ENCODE data around the gene OR9A4.

The OR9A4 gene

DNA sequence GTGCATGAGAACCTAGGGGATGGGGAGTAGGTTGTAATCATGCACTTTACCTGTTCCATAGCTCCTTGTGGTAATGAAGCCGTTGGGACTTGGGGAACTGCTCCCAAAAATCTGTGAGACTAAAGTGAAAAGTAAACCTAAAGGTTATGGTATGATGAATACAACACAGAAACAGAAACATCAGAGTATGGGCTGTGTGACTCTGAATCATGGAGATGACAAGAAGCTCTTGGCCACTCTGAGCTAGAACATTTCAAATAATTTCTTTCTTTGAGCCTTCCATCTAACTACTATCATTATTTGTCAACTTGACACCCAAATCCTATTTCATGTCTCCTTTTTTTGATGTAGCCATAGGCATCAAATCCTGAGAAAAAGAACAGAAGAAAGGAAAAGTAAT, 27.6 kb downstream of the OR9A4 start:
- DNase-seq (ENCODE audit: insufficient read length, low spot score): no peak
- FAIRE-seq: no peak
- TF ChIP-seq POLR2A (IDR thresholded peaks at IDR 0.05; ENCODE audit: low read depth, low read length) (no peak), TAF1 (IDR thresholded peaks at IDR 0.05; ENCODE audit: low read depth, low read length) (no peak), POLR2AphosphoS5 (IDR thresholded peaks at IDR 0.05; ENCODE audit: low read depth, low read length) (no peak), SPI1 (IDR thresholded peaks at IDR 0.05; ENCODE audit: low read depth, low read length) (no peak), PAX5 (IDR thresholded peaks at IDR 0.05; ENCODE audit: insufficient read depth, low read length, severe bottlenecking) (no peak), POU2F2 (IDR thresholded peaks at IDR 0.05; ENCODE audit: low read depth, low read length) (no peak)

DNA sequence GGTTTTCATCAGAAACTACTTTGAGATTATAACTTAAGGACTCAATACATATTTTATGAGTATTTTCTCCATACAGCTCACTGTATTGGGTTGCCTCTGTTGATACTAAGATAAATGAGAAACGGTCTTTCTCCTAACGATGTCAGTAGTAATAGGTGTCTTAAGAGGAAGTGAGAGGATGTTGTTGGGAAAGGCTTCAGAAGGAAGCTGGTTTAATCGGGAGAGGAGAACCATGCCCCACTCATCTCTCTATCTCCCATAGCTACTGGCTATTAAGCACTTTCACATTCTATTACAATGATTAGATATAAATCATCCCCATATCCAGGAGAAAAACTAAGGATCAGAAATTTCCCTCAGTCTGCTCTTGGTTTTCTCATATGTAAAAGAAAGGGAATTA, 28.6 kb downstream of the OR9A4 start:
- DNase-seq (ENCODE audit: insufficient read length, low spot score): no peak
- TF ChIP-seq POLR2A (IDR thresholded peaks at IDR 0.05; ENCODE audit: low read depth, low read length): no peak
- no peak for TF ChIP-seq SPI1 (IDR thresholded peaks at IDR 0.05; ENCODE audit: low read depth, low read length)
- no peak for TF ChIP-seq POU2F2 (IDR thresholded peaks at IDR 0.05; ENCODE audit: low read depth, low read length)
- TF ChIP-seq POLR2AphosphoS5 (IDR thresholded peaks at IDR 0.05; ENCODE audit: low read depth, low read length): no peak
- TF ChIP-seq TAF1 (IDR thresholded peaks at IDR 0.05; ENCODE audit: low read depth, low read length): no peak
- no peak for TF ChIP-seq PAX5 (IDR thresholded peaks at IDR 0.05; ENCODE audit: insufficient read depth, low read length, severe bottlenecking)
- FAIRE-seq: no peak

DNA sequence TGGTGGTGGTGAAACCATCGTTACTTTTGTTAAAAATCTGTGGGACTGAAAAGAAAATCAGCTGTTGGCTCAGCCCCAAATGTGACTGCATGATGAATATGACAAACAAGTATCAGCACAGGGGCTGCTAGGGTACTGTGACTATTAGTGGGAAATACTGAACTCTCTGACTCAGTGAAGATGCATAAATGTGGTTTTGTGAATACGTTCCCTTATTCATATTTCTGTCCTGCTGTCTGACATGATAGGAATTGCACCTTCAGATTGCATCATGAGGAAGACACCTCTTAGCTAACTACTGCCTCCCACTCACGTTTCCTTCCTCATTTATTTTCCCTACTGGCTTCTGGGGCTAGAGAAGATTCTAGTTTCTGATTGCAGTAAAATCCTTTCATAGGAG, 29.2 kb downstream of the OR9A4 start:
- no peak for TF ChIP-seq POU2F2 (IDR thresholded peaks at IDR 0.05; ENCODE audit: low read depth, low read length)
- TF ChIP-seq TAF1 (IDR thresholded peaks at IDR 0.05; ENCODE audit: low read depth, low read length): no peak
- no peak for DNase-seq (ENCODE audit: insufficient read length, low spot score)
- FAIRE-seq: no peak

DNA sequence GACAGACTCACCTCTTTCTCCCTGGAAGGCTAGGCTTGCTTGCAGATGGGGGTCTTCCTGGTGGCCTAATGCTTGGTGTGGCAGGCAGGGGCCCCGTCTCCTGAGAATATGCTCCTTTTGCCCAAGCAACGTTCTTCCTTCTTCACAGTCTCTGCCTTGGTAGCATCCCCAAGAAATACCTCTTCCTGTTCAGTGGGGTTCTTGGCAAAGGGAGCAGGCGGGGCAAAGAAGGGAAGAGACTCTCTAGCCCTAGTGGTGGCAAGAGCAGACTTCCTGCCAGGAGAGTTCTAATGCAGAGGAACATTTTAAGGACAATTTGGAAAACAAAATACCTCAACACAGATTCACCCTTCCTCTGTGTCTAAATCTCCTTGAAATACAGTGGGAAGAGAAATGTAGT, 30.6 kb downstream of the OR9A4 start, which contains the start of gene CLEC5A:
Gene CLEC5A, minus strand, starts transcription at position 179 of the 400 bp plus-strand sequence. CDS start 682 bp downstream, outside the sequence.
- no peak for FAIRE-seq
- TF ChIP-seq TAF1 (IDR thresholded peaks at IDR 0.05; ENCODE audit: low read depth, low read length): no peak
- no peak for TF ChIP-seq POLR2A (IDR thresholded peaks at IDR 0.05; ENCODE audit: low read depth, low read length)
- no peak for TF ChIP-seq POLR2AphosphoS5 (IDR thresholded peaks at IDR 0.05; ENCODE audit: low read depth, low read length)
- no peak for TF ChIP-seq POU2F2 (IDR thresholded peaks at IDR 0.05; ENCODE audit: low read depth, low read length)
- no peak for TF ChIP-seq PAX5 (IDR thresholded peaks at IDR 0.05; ENCODE audit: insufficient read depth, low read length, severe bottlenecking)
- TF ChIP-seq SPI1 (IDR thresholded peaks at IDR 0.05; ENCODE audit: low read depth, low read length): no peak

DNA sequence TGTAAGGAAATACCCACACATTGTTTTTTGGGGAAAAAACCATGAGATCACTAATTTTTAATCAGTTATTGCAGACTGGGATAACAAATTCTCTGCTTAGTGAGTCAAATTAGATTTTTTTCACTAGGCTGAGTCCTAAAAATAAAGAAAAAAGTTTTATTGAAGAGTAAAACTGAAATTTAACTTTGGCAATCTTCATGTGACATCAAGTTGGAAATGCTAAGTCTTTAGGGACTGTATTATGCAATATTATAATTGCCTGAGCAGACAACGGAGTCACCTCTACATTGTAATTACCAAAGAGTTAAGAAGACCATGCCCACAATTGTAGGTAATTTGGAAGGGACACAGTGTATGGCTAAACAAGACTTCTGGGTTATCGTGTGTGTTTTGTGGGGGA, 32.8 kb downstream of the OR9A4 start:
- FAIRE-seq: no peak
- DNase-seq (ENCODE audit: insufficient read length, low spot score): no peak
- TF ChIP-seq POLR2A (IDR thresholded peaks at IDR 0.05; ENCODE audit: low read depth, low read length) (no peak), SPI1 (IDR thresholded peaks at IDR 0.05; ENCODE audit: low read depth, low read length) (no peak), TAF1 (IDR thresholded peaks at IDR 0.05; ENCODE audit: low read depth, low read length) (no peak), POU2F2 (IDR thresholded peaks at IDR 0.05; ENCODE audit: low read depth, low read length) (no peak), POLR2AphosphoS5 (IDR thresholded peaks at IDR 0.05; ENCODE audit: low read depth, low read length) (no peak), PAX5 (IDR thresholded peaks at IDR 0.05; ENCODE audit: insufficient read depth, low read length, severe bottlenecking) (no peak)

More for the DNA sequence above, 30.6 kb downstream of the OR9A4 start, which contains the start of gene CLEC5A:
- DNase-seq (ENCODE audit: insufficient read length, low spot score): no peak

DNA sequence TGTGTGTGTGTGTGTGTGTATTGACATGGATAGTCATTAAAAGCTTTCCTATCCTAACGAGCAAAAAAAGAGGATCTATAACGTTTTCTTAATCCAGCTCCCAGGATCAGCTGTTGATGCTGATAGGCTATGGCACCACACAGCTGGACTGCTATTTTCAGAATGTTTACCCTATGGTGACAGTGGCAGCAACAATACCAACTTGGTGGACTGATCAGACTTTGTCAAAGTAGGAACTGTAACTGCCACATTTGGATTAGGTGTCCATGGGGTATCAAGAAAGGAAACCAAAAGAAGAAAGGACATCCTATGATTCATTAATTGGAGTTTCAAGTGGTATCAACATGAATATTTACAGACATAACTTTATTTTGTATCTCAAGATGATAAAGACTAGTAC, 33.3 kb downstream of the OR9A4 start:
- TF ChIP-seq TAF1 (IDR thresholded peaks at IDR 0.05; ENCODE audit: low read depth, low read length) (no peak), POLR2AphosphoS5 (IDR thresholded peaks at IDR 0.05; ENCODE audit: low read depth, low read length) (no peak), POU2F2 (IDR thresholded peaks at IDR 0.05; ENCODE audit: low read depth, low read length) (no peak), SPI1 (IDR thresholded peaks at IDR 0.05; ENCODE audit: low read depth, low read length) (no peak), PAX5 (IDR thresholded peaks at IDR 0.05; ENCODE audit: insufficient read depth, low read length, severe bottlenecking) (no peak), POLR2A (IDR thresholded peaks at IDR 0.05; ENCODE audit: low read depth, low read length) (no peak)
- FAIRE-seq (no peak), DNase-seq (ENCODE audit: insufficient read length, low spot score) (no peak)

DNA sequence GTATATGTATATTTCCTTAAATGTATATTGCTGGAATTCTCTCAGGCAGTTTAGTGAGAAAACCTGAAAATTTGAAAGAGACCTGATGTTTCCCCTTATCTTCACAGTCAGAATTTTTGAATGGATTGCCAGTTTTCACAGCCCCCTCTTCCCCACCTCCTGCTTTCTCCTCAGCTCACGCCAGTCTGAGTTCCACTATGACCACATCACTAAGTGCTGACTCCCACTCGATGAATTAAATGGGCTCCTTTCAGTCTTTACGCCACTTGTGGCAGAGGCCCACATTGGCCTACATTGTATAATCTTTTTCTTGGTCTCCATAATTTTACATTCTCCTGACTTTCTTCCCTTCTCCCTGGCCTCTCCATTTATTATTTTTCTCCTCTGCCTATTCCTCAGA, 33.7 kb downstream of the OR9A4 start:
- no peak for DNase-seq (ENCODE audit: insufficient read length, low spot score)
- FAIRE-seq: no peak
- TF ChIP-seq POLR2AphosphoS5 (IDR thresholded peaks at IDR 0.05; ENCODE audit: low read depth, low read length): no peak
- TF ChIP-seq TAF1 (IDR thresholded peaks at IDR 0.05; ENCODE audit: low read depth, low read length): no peak
- TF ChIP-seq PAX5 (IDR thresholded peaks at IDR 0.05; ENCODE audit: insufficient read depth, low read length, severe bottlenecking): no peak
- TF ChIP-seq POU2F2 (IDR thresholded peaks at IDR 0.05; ENCODE audit: low read depth, low read length): no peak
- TF ChIP-seq POLR2A (IDR thresholded peaks at IDR 0.05; ENCODE audit: low read depth, low read length): no peak
- no peak for TF ChIP-seq SPI1 (IDR thresholded peaks at IDR 0.05; ENCODE audit: low read depth, low read length)

DNA sequence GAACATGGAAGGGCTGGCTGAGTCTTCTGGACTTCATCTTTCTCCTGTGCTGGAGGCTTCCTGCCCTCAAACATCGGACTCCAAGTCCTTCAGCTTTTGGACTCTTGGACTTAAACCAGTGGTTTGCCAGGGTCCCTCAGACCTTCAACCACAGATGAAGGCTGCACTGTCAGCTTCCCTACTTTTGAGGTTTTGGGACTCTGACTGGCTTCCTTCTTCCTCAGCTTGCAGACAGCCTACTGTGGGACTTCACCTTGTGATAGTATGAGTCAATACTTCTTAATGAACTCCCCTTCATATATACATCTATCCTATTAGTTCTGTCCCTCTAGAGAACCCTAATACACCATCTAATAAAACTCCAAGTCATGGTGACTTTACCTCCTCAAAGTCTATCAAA, 34.6 kb downstream of the OR9A4 start:
- FAIRE-seq (no peak), DNase-seq (ENCODE audit: insufficient read length, low spot score) (no peak)

DNA sequence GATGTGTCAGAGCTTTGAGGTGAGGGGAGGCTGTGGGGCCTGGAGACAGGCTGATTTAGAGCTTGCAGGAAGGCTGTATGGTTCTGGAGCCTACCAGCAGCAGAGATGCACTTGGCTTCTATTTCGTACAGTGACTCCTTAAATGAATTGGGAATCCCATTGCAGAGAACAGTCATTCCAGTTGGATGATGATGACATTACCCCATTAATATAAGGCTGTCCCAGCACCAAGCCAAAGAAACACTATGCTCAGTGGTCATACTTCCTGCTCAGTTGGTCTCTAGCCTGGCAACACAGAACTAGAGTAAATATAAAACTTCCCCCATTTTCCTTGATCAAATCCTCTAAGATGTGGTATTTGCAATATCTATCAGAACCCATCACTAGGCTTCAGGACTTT, 36.3 kb downstream of the OR9A4 start:
- TF ChIP-seq POU2F2 (IDR thresholded peaks at IDR 0.05; ENCODE audit: low read depth, low read length): no peak
- TF ChIP-seq SPI1 (IDR thresholded peaks at IDR 0.05; ENCODE audit: low read depth, low read length): no peak
- TF ChIP-seq PAX5 (IDR thresholded peaks at IDR 0.05; ENCODE audit: insufficient read depth, low read length, severe bottlenecking): no peak
- TF ChIP-seq POLR2A (IDR thresholded peaks at IDR 0.05; ENCODE audit: low read depth, low read length): no peak
- FAIRE-seq: no peak
- no peak for DNase-seq (ENCODE audit: insufficient read length, low spot score)

More for the DNA sequence above, 34.6 kb downstream of the OR9A4 start:
- TF ChIP-seq PAX5 (IDR thresholded peaks at IDR 0.05; ENCODE audit: insufficient read depth, low read length, severe bottlenecking) (no peak), TAF1 (IDR thresholded peaks at IDR 0.05; ENCODE audit: low read depth, low read length) (no peak), POLR2AphosphoS5 (IDR thresholded peaks at IDR 0.05; ENCODE audit: low read depth, low read length) (no peak), POLR2A (IDR thresholded peaks at IDR 0.05; ENCODE audit: low read depth, low read length) (no peak), SPI1 (IDR thresholded peaks at IDR 0.05; ENCODE audit: low read depth, low read length) (no peak), POU2F2 (IDR thresholded peaks at IDR 0.05; ENCODE audit: low read depth, low read length) (no peak)

DNA sequence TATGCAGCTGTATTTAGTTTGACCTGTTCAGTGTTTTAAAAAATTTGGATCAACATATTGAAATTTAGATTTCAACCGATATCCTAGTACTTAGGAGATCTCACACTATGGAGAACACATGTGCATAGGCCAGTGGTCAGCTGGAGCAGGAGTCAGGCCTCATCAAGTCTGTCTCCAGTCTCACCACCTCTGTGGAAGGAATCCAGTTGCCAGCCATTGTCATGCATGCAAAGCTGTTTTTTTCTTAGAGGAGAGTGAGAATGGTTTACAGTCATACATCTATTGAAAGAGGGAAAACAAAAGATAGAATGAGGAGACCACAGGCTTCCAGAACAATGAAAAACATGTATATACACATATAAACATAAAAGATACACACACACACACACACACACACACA, 38.1 kb downstream of the OR9A4 start:
- DNase-seq (ENCODE audit: insufficient read length, low spot score) (no peak), FAIRE-seq (no peak)
- TF ChIP-seq SPI1 (IDR thresholded peaks at IDR 0.05; ENCODE audit: low read depth, low read length) (no peak), PAX5 (IDR thresholded peaks at IDR 0.05; ENCODE audit: insufficient read depth, low read length, severe bottlenecking) (no peak), POLR2A (IDR thresholded peaks at IDR 0.05; ENCODE audit: low read depth, low read length) (no peak), TAF1 (IDR thresholded peaks at IDR 0.05; ENCODE audit: low read depth, low read length) (no peak), POLR2AphosphoS5 (IDR thresholded peaks at IDR 0.05; ENCODE audit: low read depth, low read length) (no peak), POU2F2 (IDR thresholded peaks at IDR 0.05; ENCODE audit: low read depth, low read length) (no peak)
